HUDEP-2 (cell line): ENCODE results near the gene OBSCN.

Experiments used
- DNase-seq, 76 experiments: peaks; one replicate each; lab custom pipeline; 2025; ENCODE audit not compliant: unreplicated experiment in 76 of 76; lab: John Stamatoyannopoulos, UW

The OBSCN gene

DNA sequence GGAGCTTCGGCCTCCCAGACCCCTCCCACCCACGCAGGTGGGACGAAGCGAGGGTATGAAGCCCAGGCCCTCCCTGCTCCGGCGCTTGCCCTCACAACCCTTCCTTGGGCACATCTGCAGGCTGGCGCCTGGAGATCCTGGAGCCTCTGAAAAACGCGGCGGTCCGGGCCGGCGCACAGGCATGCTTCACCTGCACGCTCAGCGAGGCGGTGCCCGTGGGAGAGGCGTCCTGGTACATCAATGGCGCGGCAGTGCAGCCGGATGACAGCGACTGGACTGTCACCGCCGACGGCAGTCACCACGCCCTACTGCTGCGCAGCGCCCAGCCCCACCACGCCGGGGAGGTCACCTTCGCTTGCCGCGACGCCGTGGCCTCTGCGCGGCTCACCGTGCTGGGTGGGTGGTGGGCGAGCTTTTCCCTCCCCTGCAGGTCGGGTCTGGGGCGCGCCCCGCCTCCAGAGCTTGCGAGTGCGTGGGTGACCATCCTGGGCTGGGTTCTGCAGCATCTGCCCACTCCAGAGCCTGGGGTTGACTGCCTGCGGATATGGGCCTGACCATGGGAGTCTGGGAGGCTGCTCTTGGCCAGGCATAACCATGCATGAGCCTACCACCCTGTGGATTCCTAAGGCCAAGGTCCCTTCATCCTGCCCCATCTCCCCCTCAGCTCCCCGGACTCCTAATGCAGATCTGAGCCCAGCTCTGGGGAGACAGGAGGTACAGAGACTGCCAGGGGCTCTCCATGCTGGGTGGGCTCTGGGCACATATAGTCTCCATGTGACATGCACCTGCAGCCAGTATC is 108.9 kb downstream of the OBSCN start:
- no peak for DNase-seq

DNA sequence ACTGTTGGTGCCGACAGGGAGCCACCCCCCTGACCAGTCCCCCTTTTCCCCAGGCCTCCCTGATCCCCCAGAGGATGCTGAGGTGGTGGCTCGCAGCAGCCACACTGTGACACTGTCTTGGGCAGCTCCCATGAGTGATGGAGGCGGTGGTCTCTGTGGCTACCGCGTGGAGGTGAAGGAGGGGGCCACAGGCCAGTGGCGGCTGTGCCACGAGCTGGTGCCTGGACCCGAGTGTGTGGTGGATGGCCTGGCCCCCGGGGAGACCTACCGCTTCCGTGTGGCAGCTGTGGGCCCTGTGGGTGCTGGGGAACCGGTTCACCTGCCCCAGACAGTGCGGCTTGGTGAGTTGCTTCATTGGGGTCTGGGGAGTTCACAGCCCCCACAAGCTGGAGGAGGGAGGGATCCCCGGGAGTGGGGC is 109.6 kb downstream of the OBSCN start:
- DNase-seq = no peak

DNA sequence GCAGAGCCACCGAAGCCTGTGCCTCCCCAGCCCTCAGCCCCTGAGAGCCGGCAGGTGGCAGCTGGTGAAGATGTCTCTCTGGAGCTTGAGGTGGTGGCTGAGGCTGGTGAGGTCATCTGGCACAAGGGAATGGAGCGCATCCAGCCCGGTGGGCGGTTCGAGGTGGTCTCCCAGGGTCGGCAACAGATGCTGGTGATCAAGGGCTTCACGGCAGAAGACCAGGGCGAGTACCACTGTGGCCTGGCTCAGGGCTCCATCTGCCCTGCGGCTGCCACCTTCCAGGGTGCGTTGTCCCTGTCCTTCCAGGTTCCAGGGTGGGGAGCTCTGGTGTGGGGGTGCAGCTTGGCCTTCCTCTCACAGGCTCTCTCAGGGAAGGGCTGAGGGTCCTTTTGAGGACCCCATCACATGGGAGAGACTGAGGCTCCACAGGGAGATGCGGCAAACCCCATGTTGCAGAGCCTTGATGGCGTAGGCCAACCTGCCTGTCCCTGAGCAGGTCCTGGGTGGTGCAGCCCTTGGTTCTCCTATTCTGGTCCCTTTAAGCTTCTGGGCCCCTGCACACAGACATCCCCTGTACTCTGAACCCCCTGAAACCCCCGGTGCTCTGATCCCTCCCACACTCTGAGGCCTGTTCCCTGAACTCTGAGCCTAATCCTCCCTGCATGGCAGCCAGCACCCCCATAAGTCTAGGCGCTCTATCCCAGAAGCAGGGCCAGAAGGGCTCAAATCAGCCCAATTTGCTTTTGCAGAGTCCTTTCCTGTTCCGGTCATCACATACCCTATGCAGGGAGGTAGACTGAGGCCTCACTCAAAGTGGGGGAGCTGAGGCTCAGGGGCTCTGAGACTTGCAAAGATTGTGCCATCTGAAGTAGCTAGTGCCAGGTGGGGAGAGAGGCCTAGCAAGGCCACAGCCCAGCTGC is 110.3 kb downstream of the OBSCN start:
- no peak for DNase-seq

DNA sequence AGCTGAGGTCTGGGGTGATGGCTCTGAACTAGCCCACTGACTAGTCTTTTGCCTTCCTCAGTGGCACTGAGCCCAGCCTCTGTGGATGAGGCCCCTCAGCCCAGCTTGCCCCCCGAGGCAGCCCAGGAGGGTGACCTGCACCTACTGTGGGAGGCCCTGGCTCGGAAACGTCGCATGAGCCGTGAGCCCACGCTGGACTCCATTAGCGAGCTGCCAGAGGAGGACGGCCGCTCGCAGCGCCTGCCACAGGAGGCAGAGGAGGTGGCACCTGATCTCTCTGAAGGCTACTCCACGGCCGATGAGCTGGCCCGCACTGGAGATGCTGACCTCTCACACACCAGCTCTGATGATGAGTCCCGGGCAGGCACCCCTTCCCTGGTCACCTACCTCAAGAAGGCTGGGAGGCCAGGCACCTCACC is 111.0 kb downstream of the OBSCN start:
- no peak for DNase-seq

DNA sequence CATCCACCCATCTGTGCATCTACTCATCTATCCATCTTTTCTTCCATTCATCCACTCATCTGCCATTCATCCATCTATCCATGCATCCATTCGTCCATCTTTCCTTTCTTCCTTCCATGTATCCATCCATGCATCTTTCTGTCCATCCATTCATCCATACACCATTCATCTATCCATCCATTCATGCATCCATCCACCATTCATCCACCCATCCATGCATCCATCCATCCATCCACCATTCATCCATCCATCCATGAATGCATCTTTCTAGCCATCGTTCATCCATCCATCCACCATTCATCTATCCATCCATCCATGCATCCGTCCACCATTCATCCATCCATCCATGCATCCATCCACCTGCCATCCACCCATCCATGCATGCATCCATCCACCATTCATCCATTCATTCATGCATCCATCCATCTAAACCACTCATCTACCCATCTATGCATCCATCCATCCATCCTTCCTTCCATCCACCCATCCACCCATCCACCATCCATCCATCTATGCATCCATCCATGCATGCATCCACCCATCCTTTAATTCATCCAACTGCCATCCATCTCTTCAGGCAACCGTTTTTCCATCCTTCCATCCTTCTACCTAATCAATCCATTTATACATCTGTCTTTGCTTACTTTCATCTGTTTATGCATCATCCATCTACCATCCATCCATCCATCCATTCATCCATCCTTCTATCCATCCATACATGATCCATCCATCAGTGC is 111.7 kb downstream of the OBSCN start:
- DNase-seq = no peak

DNA sequence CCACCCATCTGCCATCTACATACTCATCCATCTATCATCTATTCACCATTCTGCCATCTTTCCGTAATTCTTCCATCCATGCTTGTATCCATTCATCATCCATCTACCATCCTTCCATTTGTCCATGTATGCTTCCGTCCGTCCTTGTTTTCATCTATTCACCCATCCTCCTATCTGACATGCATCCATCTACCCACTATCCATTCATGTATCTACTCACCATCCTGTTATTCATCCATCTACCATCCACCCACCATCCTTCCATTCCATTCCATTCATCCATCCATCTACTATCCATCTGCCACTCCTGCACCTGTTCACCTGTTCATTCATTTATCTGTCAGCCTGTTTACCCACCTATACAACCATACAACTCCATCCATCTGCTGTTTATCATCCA is 112.5 kb downstream of the OBSCN start:
- no peak for DNase-seq

DNA sequence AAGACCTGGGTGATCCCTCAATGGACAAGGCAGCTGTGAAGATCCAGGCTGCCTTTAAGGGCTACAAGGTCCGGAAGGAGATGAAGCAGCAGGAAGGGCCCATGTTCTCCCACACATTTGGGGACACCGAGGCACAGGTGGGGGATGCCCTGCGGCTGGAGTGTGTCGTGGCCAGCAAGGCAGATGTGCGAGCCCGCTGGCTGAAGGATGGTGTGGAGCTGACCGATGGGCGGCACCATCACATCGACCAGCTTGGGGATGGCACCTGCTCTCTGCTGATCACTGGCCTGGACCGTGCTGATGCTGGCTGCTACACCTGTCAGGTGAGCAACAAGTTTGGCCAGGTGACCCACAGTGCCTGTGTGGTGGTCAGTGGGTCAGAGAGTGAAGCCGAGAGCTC is 113.6 kb downstream of the OBSCN start:
- DNase-seq = no peak

DNA sequence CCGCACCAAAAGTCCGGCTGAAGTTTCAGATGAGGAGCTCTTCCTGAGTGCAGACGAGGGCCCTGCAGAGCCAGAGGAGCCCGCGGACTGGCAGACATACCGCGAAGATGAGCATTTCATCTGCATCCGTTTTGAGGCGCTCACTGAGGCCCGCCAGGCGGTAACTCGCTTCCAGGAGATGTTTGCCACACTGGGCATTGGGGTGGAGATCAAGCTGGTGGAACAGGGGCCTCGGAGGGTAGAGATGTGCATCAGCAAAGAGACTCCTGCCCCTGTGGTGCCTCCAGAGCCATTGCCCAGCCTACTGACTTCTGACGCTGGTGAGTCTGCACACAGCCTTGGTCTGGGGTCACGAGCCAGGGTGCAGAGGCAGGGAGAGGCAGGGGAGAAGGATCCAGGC is 114.1 kb downstream of the OBSCN start:
- DNase-seq = no peak

DNA sequence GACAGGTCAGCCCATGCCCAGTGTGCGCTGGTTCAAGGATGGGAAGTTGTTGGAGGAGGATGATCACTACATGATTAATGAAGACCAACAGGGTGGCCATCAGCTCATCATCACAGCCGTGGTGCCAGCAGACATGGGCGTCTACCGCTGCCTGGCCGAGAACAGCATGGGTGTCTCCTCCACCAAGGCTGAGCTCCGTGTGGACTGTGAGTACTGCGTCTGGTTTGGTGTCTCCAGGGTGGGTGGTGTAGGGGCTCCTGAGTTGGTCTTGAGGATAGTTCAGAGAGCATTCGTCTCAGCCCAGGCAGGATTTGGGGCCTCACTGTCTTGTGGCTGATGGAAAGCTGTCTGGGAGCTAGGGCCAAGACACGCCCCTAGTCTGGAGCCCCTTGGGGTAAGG is 115.6 kb downstream of the OBSCN start:
- no peak for DNase-seq

DNA sequence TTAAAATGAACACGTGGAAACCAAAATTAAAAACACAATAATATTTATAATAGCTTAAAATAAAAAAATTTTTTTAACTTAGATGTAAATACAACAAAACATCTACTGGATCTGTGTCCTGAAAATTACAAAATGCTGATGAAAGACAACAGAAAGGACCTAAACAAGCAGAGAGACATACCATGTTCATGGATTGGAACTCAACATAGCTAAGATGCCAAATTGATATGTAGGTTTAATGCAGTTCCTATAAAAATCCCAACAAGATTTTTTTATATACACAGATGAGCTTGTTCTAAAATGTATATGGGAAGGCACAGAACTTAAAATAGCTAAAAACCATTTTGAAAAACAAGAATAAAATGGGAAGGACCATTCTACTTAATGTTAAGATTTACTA is 117.4 kb downstream of the OBSCN start:
- DNase-seq = no peak

DNA sequence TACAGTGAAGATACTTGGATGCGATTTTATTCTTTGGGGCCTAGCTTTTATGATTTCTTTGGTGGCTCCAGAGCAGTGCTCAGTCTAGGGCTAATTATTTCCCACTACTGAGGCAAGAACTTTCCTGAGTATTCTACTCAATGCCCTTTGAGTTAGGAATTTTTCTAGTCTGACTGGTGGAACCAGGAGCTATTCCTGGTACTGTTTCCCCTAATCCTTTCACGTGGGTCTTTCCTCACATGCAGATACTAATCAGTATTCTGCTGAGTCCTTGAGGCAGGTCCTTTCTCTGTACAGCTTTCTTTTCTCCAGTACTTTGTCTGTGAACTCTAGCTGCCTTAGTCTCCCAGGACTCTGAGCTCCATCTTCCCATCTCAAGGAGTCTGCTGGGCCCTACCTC is 122.0 kb downstream of the OBSCN start:
- DNase-seq = no peak

DNA sequence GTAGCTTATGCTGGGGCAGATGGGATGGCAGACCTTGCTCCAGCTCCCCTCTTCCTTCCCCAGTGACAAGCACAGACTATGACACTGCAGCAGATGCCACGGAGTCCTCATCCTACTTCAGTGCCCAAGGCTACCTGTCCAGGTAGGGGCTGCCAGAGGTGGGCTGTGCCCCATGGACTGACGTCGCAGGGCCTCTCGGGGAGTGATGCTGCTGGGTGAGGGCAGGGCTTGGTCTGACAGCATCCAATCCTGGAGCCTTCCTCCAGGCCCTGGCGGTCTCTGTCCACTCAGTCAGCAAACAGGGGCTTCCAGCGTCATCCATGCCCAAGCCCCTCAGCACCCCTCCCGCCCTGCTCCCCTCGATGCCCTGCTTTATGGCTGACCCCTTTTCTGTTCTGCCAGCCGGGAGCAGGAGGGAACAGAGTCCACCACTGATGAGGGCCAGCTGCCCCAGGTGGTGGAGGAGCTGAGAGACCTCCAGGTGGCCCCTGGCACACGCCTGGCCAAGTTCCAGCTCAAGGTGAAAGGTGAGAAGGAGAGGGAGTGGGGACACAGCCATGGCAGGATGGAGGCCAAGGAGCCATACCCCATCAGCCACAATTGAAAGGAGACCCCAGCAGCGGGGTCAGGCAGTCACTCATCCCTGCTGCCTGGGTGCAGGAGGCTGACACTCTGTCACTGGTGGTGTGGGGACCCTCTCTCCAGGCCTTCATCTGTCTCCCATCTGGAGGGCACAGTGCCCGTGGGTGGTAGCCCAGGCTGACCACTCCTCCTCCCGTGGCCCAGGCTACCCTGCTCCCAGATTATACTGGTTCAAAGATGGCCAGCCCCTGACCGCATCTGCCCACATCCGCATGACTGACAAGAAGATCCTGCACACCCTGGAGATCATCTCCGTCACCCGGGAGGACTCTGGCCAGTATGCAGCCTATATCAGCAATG is 125.2 kb downstream of the OBSCN start:
- DNase-seq = no peak

DNA sequence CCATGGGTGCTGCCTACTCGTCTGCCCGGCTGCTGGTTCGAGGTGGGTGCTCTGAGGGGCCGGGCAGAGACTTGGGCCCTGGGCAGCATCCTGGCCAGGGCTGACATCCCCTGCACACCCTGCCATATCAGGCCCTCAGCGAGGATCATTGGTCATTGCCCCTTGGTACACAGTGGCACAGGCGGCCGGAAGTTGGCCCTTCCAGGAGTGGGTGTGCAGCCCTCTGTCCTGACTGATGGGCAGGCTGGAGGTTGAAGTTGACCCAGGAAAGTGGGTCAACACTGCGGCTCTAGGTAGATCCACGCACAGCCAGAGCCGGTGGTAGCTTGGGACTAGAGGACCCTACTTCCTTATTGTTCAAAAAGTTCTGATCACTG is 125.9 kb downstream of the OBSCN start:
- no peak for DNase-seq

DNA sequence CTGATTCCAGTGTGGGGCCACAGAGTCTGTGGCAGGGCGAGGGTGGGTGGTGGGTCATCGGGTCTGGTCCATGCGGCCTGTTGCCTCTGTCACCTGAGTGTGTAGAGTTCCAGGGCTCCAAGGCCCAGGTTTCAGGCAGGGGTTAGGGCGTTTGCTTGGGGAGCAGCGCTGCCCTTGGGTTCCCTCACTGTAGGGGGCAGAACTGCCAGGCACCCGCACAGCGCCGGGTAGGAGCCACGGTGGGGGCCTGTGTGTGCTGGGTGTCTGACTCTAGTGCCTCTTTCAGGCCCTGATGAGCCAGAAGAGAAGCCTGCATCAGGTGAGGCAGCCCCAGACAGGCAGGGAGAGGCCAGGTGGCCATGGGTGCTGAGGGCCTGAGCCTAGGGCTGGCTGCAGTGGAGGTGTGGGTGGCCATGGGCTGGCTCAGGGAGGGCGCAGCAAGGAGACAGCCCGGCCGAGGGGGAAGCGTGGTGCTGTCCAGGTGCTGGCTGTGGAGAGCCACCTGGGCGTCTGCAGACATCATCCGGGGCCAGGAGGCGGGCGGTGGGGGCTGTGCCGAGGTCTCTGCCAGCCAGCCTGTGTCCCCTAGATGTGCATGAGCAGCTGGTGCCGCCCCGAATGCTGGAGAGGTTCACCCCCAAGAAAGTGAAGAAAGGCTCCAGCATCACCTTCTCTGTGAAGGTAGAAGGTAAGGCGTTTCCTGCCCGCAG is 126.5 kb downstream of the OBSCN start:
- no peak for DNase-seq

DNA sequence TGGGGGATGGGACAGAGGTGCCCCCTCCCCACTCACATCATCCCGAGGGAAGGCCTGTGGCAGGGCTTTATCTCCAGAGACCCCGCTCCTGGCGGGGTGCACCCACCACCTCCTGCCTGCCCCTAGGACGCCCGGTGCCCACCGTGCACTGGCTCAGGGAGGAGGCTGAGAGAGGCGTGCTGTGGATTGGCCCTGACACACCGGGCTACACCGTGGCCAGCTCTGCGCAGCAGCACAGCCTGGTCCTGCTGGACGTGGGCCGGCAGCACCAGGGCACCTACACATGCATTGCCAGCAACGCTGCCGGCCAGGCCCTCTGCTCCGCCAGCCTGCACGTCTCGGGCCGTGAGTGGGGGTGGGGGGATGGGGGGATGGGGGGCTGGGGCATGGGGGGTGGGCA is 127.1 kb downstream of the OBSCN start:
- no peak for DNase-seq

DNA sequence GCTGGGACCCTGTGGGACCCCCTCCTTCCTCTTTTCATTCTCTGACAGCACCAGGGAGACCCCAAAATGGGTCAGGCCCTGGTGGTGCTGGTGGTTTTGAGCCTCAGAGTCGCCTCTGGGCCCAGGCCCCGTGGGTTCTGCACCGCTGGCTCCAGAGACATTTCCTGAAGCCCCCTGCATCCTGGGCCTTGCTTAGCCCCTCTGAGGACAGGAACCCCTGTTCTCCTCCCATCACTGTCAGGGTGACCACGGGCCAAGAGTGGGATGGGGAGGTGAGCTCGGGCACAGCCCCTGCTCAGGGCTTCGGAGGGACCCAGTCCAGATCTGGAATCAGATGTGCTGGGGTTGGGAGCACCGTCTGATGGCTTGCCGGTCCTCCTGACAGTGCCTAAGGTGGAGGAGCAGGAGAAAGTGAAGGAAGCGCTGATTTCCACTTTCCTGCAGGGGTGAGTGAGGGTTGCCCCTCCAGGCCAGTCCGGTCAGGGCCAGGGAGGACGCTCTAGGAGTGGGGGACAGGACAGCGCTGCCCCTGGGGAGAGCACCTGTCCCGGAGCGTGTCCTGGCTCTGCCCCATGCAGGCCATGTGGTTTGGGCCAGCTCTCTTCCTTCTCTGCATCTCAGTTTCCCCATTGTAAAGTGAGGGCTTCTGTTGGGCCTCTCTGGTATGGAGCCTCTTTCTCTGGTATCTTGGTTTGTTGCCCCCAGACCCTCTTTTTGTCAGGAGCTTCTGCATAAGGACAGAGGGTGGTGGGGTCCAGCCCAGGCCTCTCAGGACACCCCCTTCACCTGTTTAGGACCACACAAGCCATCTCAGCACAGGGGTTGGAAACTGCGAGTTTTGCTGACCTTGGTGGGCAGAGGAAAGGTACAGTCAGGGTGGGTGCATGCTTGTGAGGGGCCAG is 127.8 kb downstream of the OBSCN start:
- no peak for DNase-seq

DNA sequence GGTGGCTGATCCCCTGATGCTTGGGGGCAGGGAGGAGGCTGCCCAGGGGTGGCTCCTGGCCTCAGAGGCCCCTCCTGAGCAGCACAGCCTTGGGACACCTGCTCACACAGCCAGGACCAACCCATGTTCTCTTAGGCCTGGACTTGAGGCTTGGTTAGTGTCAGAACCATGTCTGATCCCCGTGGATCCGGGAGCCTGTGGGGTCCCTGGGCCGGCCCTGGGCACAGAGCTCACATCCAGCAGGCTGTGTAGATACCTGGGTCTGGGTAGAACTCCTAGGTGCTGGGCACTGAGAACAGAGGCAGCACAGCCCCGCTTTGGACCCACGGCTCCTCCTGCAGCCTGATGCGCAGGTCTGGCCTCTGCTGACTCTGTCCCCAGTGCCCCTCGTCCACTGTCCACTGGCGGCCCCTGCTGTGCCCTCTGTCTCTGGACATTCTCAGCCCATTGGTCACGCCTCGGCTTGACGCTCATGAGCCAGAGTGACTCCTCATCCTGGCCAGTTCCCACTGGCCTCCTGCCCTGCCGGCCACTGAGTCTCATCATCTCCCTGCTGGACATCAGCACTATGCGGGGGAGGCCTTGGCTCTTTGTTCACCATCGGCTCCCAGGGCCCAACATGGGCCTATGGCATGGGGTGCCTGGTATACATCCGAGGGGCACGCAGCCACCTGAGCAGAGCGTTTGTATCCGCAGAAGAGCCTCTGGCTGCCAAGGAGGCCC is 128.6 kb downstream of the OBSCN start:
- DNase-seq = no peak

DNA sequence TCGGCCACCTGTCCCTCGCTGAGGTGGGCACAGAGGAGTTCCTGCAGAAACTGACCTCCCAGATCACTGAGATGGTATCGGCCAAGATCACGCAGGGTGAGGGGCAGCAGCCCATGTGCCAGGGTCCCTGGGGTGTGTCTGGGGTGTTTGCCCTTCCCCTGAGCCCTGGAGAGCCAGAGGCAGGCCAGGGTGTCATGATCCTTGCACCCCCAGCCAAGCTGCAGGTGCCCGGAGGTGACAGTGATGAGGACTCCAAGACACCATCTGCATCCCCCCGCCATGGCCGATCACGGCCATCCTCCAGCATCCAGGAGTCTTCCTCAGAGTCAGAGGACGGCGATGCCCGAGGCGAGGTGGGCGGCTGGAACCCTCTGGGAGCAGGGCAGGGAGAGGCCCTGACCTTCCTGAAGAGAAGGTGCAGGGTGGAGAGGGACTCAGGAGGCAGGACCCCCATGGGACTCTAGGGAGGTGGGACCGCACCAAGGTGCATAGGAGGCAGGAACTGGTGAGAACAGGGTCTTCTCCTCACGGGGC is 129.3 kb downstream of the OBSCN start:
- no peak for DNase-seq
